ENCODE data around the gene ZNF44.

The ZNF44 gene

GRCh38 chr19:12278713-12279112 lies 16.0 kb downstream of the ZNF44 start:
- ATAC-seq = no peak
- no peak for DNase-seq (ENCODE audit: low spot score in 2 of 2)
- H3K9me3 Mint-ChIP-seq = peaks cover 28% of the 10 kb centered on the region
- no peaks in the 10 kb centered on the region for H3K4me1 Mint-ChIP-seq
- H3K27ac Mint-ChIP-seq = no peak overlapping the region
- H3K36me3 Mint-ChIP-seq = peaks cover 43% of the 10 kb centered on the region
- H3K4me3 Mint-ChIP-seq = no peak overlapping the region

GRCh38 chr19:12272980-12273901 lies 21.4 kb downstream of the ZNF44 start:
- H3K27ac Mint-ChIP-seq = no peak overlapping the region
- DNase-seq (ENCODE audit: low spot score in 2 of 2) = no peak
- no peak overlapping the region for H3K4me3 Mint-ChIP-seq
- H3K9me3 Mint-ChIP-seq = peaks cover 42% of the 10 kb centered on the region
- ATAC-seq = no peak
- H3K4me1 Mint-ChIP-seq = no peaks in the 10 kb centered on the region
- H3K36me3 Mint-ChIP-seq = peaks cover 68% of the 10 kb centered on the region

- DNase-seq (ENCODE audit: low spot score in 2 of 2) = no peak
- peaks cover 41% of the 10 kb centered on the region for H3K9me3 Mint-ChIP-seq
- H3K36me3 Mint-ChIP-seq = peaks cover 62% of the 10 kb centered on the region
These were observed 22.3 kb downstream of the ZNF44 start for GRCh38 chr19:12272386-12272785.

GRCh38 chr19:12270854-12271253 lies 23.8 kb downstream of the ZNF44 start:
- H3K9me3 Mint-ChIP-seq = peaks cover 32% of the 10 kb centered on the region

More at GRCh38 chr19:12272386-12272785, 22.3 kb downstream of the ZNF44 start:
- no peak overlapping the region for H3K27ac Mint-ChIP-seq
- no peak overlapping the region for H3K4me3 Mint-ChIP-seq
- no peaks in the 10 kb centered on the region for H3K4me1 Mint-ChIP-seq
- no peak for ATAC-seq

GRCh38 chr19:12265921-12266704 lies 28.6 kb downstream of the ZNF44 start:
- ATAC-seq = no peak
- Mint-ChIP-seq H3K9me3 (peaks cover 23% of the 10 kb centered on the region), H3K4me3 (no peak overlapping the region), H3K27ac (no peak overlapping the region), H3K4me1 (no peaks in the 10 kb centered on the region), H3K36me3 (peaks cover 6% of the 10 kb centered on the region)
- DNase-seq (ENCODE audit: low spot score in 2 of 2) = no peak

More at GRCh38 chr19:12270854-12271253, 23.8 kb downstream of the ZNF44 start:
- no peak for ATAC-seq
- DNase-seq (ENCODE audit: low spot score in 2 of 2) = no peak
- H3K36me3 Mint-ChIP-seq = peaks cover 53% of the 10 kb centered on the region
- H3K4me1 Mint-ChIP-seq = no peaks in the 10 kb centered on the region
- H3K4me3 Mint-ChIP-seq = no peak overlapping the region
- no peak overlapping the region for H3K27ac Mint-ChIP-seq

GRCh38 chr19:12261554-12261953 lies 33.1 kb downstream of the ZNF44 start:
- no peak for ATAC-seq
- no peak for DNase-seq (ENCODE audit: low spot score in 2 of 2)
- no peak overlapping the region for H3K27ac Mint-ChIP-seq
- peaks cover 18% of the 10 kb centered on the region for H3K9me3 Mint-ChIP-seq
- no peak overlapping the region for H3K4me3 Mint-ChIP-seq
- no peaks in the 10 kb centered on the region for H3K36me3 Mint-ChIP-seq
- H3K4me1 Mint-ChIP-seq = no peaks in the 10 kb centered on the region

GRCh38 chr19:12260861-12261260 lies 33.8 kb downstream of the ZNF44 start:
- DNase-seq (ENCODE audit: low spot score in 2 of 2) (no peak), ATAC-seq (no peak)
- no peaks in the 10 kb centered on the region for H3K36me3 Mint-ChIP-seq
- H3K4me1 Mint-ChIP-seq = no peaks in the 10 kb centered on the region
- H3K27ac Mint-ChIP-seq = no peak overlapping the region
- no peak overlapping the region for H3K4me3 Mint-ChIP-seq
- H3K9me3 Mint-ChIP-seq = peaks cover 18% of the 10 kb centered on the region

- H3K9me3 Mint-ChIP-seq = peaks cover 16% of the 10 kb centered on the region
- DNase-seq (ENCODE audit: low spot score in 2 of 2) = no peak
- ATAC-seq = no peak
- H3K4me3 Mint-ChIP-seq = no peak overlapping the region
- H3K36me3 Mint-ChIP-seq = no peaks in the 10 kb centered on the region
- no peaks in the 10 kb centered on the region for H3K4me1 Mint-ChIP-seq
- H3K27ac Mint-ChIP-seq = no peak overlapping the region
These were observed 34.4 kb downstream of the ZNF44 start for GRCh38 chr19:12260236-12260635.

GRCh38 chr19:12255372-12255771 lies 39.3 kb downstream of the ZNF44 start:
- H3K9me3 Mint-ChIP-seq = peaks cover 10% of the 10 kb centered on the region
- DNase-seq (ENCODE audit: low spot score in 2 of 2) (no peak), ATAC-seq (peak; percentile 49)
- H3K4me3 Mint-ChIP-seq = no peak overlapping the region
- H3K27ac Mint-ChIP-seq = no peak overlapping the region
- H3K4me1 Mint-ChIP-seq = no peaks in the 10 kb centered on the region
- peaks cover 10% of the 10 kb centered on the region for H3K36me3 Mint-ChIP-seq

GRCh38 chr19:12247644-12248222 lies 47.0 kb downstream of the ZNF44 start:
- H3K4me1 Mint-ChIP-seq = no peaks in the 10 kb centered on the region
- peaks cover 24% of the 10 kb centered on the region for H3K36me3 Mint-ChIP-seq
- no peak overlapping the region for H3K4me3 Mint-ChIP-seq
- no peak for ATAC-seq
- peaks cover 27% of the 10 kb centered on the region for H3K9me3 Mint-ChIP-seq
- H3K27ac Mint-ChIP-seq = no peak overlapping the region
- no peak for DNase-seq (ENCODE audit: low spot score in 2 of 2)

- Mint-ChIP-seq H3K9me3 (peaks cover 26% of the 10 kb centered on the region), H3K4me1 (no peaks in the 10 kb centered on the region), H3K36me3 (peaks cover 6% of the 10 kb centered on the region)
These were observed 50.3 kb downstream of the ZNF44 start for GRCh38 chr19:12244370-12244769.

GRCh38 chr19:12237143-12237839 lies 57.4 kb downstream of the ZNF44 start:
- H3K4me1 Mint-ChIP-seq = no peaks in the 10 kb centered on the region
- DNase-seq (ENCODE audit: low spot score in 2 of 2) (no peak), ATAC-seq (no peak)
- H3K36me3 Mint-ChIP-seq = no peaks in the 10 kb centered on the region
- H3K4me3 Mint-ChIP-seq = no peak overlapping the region
- peaks cover 16% of the 10 kb centered on the region for H3K9me3 Mint-ChIP-seq
- H3K27ac Mint-ChIP-seq = no peak overlapping the region

More at GRCh38 chr19:12244370-12244769, 50.3 kb downstream of the ZNF44 start:
- DNase-seq (ENCODE audit: low spot score in 2 of 2) = no peak
- Mint-ChIP-seq H3K4me3 (no peak overlapping the region), H3K27ac (no peak overlapping the region)
- ATAC-seq = no peak

GRCh38 chr19:12232961-12233360 lies 61.7 kb downstream of the ZNF44 start:
- H3K27ac Mint-ChIP-seq = no peak overlapping the region
- H3K4me3 Mint-ChIP-seq = no peak overlapping the region
- H3K36me3 Mint-ChIP-seq = no peaks in the 10 kb centered on the region

GRCh38 chr19:12230751-12231733 lies 63.6 kb downstream of the ZNF44 start:
- Mint-ChIP-seq H3K36me3 (no peaks in the 10 kb centered on the region), H3K9me3 (peaks cover 29% of the 10 kb centered on the region)

More at GRCh38 chr19:12232961-12233360, 61.7 kb downstream of the ZNF44 start:
- peaks cover 29% of the 10 kb centered on the region for H3K9me3 Mint-ChIP-seq
- H3K4me1 Mint-ChIP-seq = no peaks in the 10 kb centered on the region
- DNase-seq (ENCODE audit: low spot score in 2 of 2) (no peak), ATAC-seq (no peak)

More at GRCh38 chr19:12230751-12231733, 63.6 kb downstream of the ZNF44 start:
- Mint-ChIP-seq H3K4me3 (no peak overlapping the region), H3K4me1 (no peaks in the 10 kb centered on the region), H3K27ac (no peak overlapping the region)
- DNase-seq (ENCODE audit: low spot score in 2 of 2) (no peak), ATAC-seq (no peak)
